ENCODE results near the gene DDA1. TPM values are rescaled to one million over a fixed set of nuclear protein-coding genes. Genes with fewer than 3 reads are reported as not detected.
"Not testable (repeated sequence)": the region's sequence is repeated elsewhere in the genome, so short reads cannot be mapped to it uniquely, and the experiment has no call there.

The DDA1 gene
- total RNA-seq, 1 experiment from 2014 or later, result 24.6 TPM

DNA sequence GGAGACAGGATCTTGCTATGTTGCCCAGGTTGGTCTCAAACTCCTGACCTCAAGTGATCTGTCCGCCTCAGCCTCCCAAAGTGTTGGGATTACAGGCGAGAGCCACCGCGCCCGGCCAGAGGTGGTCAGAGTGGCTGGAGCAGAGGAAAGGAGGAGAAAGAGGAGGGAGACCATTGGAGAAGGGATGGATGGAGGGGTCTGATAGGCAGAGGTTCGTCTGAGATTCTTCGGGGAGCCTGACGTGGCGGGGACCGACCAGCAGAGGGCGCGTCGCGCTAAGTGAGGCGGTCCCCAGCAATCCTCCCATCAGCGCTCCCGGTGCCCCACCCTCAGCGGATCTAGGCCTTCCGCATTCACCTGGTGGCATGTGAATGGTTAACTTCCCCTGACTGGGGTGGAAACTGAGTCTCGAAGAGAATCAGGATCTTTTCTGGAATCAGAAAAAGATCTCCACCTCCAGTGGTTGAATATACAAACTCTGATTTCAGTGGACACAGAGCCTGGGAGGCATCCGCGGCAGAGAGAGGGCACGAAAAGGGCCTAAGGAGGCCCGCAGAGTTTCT lies 36.8 kb downstream of the DDA1 start:
- peak; percentile 79 for DNase-seq (ENCODE audit: low spot score)

DNA sequence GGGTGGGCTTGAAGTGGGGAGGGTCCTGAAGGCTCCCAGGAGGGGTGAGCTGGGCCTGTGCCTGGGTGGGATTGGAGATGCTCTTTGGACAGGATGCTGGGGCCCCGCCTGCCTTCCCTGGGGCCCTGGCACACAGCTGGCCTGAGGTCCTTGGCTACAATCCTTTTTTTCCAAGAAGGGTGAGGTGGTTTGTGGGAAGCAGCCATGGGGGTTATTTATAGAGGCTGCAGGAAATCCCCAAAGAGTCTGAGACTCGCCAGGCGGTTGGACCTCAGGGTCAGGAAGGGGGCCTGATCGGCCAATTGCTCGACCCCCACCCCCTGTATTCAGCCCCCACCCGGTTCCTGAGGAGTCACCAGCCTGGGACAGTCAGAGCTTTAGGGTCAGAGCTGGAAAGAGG lies 38.0 kb downstream of the DDA1 start:
- DNase-seq (ENCODE audit: low spot score), result no peak

DNA sequence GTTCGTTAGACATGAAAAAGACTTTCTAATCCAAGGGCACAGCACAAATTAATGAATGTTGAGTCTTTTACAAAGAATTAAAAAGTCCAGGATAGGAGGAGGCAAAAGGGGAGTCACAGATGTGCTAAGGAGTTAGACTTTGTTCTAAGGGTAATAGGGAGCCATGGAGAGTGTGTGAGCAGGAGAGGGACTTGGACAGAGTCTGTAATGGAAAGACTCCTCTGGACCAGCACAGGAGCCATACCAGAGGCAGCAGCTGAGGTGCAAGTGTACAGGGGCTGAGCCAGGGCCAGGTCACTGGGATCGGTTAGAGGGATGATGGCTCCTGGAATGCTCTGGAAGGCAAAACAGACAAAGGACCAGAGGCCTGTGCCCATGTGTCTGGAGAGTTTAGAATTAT lies 38.5 kb downstream of the DDA1 start:
- no peak for DNase-seq (ENCODE audit: low spot score)

DNA sequence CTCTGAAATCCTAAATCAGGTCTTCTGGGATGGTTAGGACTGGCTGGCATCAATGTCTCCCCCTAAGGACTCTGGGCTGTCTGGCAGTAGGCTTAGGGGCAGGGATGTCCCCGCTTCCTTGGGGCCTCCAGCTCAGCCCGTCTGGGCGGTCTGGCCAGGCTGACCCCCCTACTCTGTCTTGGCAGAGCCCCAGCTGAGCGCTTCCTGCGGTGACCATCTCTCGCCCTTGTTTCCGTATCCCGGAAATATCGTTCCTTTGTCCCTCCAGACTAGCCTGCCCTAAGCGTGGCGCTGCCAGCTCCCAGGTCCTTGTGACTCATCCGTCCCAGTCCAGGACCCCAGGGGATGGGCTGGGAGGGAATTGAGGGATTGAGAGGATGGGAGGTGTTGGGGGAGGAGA lies 39.3 kb downstream of the DDA1 start:
- DNase-seq (ENCODE audit: low spot score), result no peak

DNA sequence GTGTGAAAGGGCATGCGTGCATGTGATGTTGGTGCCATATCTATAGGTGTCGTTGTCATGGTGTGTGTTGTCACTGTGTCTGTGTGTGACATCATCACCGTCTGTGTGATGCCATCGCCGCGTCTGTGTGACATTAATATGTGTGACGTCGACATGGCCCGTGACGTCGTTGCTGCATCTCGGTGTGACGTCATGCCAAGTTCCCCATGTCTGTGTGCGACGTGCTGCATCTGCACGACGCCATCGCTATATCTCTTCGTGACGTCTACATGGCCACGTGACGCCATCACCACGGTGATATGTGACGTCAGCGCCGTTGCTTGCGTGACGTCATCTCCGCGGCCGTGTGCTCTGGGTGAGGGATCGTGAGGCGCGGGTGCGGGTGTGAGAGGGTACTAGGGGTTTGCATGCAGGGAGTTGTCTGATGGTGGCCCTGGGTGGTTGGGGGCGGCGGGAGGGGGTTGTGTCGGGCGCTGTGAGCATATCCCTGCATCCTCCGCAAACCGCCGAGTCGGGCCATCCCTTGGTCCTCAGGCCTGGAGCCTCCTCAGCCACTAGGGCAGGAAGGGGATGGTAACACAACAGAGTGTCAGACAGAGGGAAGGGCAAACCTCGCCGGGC lies 42.6 kb downstream of the DDA1 start:
- no peak for DNase-seq (ENCODE audit: low spot score)

DNA sequence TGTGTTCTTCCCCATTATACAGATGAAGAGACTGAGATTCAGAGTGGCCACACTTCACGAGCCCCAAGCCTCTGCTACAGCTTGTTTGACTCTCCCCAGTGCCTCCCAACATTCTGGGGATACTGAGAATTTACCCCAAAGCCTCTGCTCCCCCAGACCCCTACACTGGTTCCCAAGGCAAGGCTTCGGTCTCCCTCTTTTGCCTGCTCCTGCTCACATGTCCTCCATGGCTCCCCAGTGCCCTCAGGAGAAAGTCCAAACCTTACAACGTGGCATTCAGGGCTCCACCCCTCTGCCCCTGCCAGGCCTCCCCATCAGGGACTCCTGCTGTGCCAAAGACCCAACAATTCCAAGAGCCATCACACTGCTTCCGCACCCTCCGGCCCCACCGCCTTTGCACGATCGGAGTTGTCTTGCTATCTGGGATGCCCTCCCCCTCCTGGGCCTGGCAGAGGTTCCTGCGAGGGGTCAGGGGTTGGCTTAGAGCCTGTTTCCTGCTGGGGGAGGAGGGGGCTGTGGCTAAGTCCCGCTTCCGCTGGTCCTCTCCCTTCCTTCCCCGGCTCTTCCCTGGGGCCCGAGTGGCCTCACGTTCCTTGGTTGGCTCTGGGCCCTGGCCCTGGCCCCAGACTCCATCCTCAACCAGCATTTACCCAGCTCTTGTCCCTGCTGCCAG lies 43.4 kb downstream of the DDA1 start:
- DNase-seq (ENCODE audit: low spot score), result no peak

DNA sequence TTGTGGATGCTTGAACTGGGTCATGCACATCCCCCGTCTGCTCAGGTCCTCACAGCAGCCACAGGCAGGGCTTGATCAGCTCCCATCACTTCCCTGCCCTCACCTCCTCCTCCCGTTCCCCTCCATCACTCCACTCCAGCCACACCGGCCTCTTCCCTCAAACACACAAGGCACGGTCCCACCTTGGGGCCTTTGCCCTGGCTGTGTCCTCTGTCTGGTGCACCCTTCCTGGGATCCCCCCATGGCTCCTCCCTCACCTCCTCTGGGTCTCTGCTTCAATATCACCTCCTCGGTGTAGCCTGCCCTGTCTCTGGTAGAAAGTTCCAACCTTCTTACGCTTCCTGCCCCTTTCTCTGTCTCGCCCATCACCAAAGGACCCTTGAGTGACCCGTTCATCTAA lies 44.0 kb downstream of the DDA1 start:
- no peak for DNase-seq (ENCODE audit: low spot score)

DNA sequence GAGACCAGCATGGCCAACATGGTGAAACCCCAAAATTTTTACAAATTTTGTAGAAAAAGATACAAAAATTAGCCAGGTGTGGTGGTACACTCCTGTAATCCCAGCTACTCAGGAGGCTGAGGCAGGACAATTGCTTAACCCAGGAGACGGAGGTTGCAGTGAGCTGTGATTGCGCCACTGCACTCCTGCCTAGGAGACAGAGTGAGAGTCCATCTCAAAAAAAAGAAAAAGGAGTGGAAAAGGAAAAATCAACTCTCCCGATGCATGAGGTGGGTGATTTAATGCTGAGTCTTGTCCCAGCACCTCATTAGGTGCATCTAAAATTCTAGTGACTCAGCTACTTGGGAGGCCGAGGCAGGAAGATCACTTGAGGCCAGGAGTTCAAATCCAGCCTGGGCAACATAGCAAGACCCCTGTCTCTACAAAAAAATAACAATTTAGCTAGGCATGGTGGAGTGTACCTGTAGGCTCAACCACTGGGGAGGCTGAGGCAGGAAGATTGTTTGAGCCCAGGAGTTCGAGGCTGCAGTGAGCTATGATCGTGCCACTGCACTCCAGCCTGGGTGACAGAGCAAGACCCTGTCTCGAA lies 47.8 kb downstream of the DDA1 start:
- no peak for DNase-seq (ENCODE audit: low spot score)

DNA sequence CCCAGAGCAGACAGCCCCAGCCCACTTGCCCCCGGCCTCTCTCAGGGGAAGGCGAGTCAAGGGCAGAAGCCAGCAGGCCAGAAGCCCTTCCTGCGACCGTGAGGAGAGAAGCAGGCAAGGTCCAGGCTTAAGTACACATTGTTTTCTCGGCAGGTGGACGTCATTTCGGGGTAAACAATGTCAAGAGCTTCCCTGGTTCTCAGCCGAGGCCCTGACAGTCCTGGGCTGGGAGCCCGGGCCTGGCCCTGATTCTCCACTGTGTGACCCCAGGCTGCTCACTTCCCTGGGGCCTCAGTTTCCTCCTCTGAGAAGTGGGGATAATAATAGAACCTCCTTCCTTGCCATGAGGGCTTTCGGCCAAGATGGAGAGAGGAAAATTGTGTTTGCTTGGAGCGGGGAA lies 48.4 kb downstream of the DDA1 start:
- no peak for DNase-seq (ENCODE audit: low spot score)

DNA sequence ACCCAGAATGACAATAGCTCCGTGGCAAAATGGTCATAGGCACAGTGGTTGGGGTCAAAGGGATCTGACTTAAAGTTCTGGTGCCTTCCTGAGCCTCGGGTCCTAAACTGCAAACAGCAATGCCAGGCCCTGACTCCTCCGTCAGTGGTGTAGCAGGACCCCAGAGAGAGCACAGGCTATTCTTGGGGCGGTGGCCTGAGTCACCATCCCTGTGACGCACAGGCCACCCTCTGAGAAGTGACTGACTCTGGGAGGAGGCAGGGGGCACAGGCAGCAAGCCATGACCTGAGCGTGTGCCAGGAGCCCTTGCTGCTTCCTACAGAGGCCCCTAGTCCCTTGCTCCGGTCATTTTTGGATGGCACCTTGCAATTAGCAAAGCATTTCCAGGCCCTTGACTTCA lies 49.0 kb downstream of the DDA1 start:
- no peak for DNase-seq (ENCODE audit: low spot score)

DNA sequence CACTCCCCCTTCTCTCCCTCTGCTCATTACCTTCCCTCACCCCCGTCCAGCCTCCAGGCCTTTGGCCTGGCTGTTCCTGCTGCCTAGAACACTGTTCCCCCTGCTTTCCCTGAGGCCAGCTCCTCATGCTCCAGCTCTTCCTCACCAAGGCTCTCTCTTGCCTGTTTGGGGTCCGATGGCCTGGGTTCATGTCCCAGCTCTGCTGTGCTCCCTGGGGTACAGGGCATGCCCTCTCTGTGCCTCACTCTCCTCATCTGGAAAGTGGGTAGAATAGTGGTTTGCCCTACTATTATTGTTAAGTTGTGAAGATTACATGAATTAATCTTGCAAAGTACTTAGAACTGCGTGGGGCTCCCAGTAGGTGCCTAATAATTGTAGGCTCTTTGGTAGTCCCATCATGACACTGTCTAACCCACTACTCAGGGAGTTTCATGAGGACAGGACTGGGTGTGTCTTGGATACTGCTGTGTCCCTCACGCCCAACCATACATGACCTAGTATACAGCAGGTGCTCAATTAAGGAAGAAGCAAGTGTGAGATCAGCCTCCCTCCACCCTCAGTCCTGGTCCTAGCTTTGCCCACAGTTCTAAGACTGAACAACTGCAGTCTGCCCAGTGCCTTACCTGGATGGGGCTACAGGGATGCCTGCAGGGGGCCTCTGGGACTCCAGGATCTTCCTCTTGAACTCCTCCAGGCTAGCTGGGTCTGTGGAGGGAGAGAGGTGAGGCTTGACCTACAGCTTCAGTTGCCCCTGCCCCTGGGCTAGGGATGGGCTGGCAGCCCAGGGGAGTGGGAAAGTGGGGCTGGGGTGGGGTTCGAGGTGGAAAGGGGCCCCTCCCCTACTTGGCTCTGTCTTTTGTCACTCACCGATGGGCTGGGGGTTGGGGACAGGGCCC lies 50.8 kb downstream of the DDA1 start:
- DNase-seq (ENCODE audit: low spot score), result no peak

DNA sequence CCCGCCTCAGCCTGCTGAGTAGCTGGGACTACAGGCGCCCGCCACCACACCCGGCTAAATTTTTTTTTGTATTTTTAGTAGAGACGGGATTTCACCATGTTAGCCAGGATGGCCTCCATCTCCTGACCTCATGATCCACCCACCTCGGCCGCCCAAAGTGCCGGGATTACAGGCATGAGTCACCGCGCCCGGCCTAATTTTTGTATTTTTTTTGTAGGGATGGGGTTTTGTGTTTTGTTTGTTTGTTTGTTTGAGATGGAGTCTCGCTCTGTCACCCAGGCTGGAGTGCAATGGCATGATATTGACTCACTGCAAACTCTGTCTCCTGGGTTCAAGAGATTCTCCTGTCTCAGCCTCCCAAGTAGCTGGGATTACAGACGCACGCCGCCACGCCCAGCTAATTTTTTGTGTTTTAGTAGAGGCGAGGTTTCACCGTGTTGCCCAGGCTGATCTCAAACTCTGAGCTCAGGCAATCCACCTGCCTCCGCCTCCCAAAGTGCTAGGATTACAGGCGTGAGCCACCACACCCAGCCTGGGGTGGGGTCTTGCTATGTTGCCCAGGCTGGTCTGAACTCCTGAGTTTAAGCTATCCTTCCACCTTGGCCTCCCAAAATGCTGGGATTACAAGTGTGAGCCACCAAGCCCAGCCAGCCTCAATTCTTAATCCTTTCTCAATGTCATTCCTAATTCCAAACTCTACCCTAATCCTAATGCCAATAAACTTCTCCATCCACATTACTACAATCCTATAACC lies 54.7 kb downstream of the DDA1 start:
- not testable (repeated sequence) for DNase-seq (ENCODE audit: low spot score)

DNA sequence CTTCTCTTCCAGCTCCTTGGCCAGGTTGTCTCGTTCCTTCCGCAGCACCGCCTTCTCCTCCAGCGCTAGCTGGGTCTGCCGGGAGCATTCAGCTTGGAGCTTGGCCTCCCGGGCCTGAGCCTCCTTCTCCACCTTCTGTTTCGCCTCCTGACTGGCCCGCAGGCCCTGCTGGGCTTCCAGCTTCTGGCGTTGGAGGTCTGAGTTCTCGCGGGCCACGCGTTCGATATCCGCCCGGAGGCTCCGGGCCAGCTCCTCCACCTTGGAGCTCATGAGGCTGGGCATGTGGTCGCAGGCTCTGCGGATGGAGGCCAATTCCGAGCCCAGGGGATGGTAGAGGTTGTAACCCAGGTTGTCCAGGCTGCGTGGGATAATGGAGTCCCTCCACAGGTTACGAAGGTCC lies 56.0 kb downstream of the DDA1 start:
- no peak for DNase-seq (ENCODE audit: low spot score)

DNA sequence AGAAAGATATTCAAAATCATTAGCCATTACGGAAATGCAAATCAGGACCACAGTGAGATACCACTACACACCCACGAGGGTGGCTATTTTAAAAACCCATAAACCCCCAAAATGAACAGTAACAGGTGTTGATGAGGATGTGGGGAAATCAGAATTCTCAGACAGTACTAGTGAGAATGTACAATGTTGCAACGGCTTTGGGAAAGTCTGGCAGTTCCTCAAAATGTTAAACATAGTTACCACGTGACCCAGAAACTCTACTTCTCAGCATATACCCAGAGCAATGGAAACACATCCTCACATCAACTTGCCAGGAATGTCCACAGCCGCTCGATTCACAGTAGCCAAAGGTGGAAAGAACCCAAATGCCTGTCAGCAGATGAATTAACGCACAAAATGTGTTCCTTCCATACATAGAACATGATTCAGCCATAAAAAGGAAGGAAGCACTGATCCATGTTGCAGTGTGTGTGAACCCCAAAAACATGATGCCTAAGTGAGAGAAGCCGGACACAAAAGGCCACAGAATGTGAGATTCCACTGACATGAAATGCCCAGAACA lies 60.7 kb downstream of the DDA1 start:
- DNase-seq (ENCODE audit: low spot score), result no peak

Other genes with a start within 250 kb of the DDA1 start
- gene HAUS8, start 234.1 kb upstream of the DDA1 start, total RNA-seq (2014; rRNA removed; shearing (Covaris generic)), result 9.1 and 11.7 TPM in 2 replicates
- gene MYO9B, start 233.8 kb upstream of the DDA1 start, total RNA-seq (2014; rRNA removed; shearing (Covaris generic)), result 63.4 and 67.9 TPM in 2 replicates
- gene USE1, start 94.2 kb upstream of the DDA1 start, total RNA-seq (2014; rRNA removed; shearing (Covaris generic)), result 27.6 and 29.1 TPM in 2 replicates
- gene OCEL1, start 83.3 kb upstream of the DDA1 start, total RNA-seq (2014; rRNA removed; shearing (Covaris generic)), result 2.6 and 8.7 TPM in 2 replicates
- 265 and 297 TPM in 2 replicates for gene NR2F6, start 63.6 kb upstream of the DDA1 start, total RNA-seq (2014; rRNA removed; shearing (Covaris generic))
- 0.08 TPM in 1 of 2 replicates, not detected in the other for gene USHBP1, start 44.8 kb upstream of the DDA1 start, total RNA-seq (2014; rRNA removed; shearing (Covaris generic))
- gene BABAM1, start 42.1 kb upstream of the DDA1 start, total RNA-seq (2014; rRNA removed; shearing (Covaris generic)), result 79.8 and 98.6 TPM in 2 replicates
- 0.08 and 1.4 TPM in 2 replicates for gene ANKLE1, start 27.7 kb upstream of the DDA1 start, total RNA-seq (2014; rRNA removed; shearing (Covaris generic))
- 3.4 and 5.3 TPM in 2 replicates for gene ABHD8, start 6.1 kb upstream of the DDA1 start, total RNA-seq (2014; rRNA removed; shearing (Covaris generic))
- 94.6 and 106 TPM in 2 replicates for gene MRPL34, start 3.7 kb upstream of the DDA1 start, total RNA-seq (2014; rRNA removed; shearing (Covaris generic))
- gene ANO8, start 25.3 kb downstream of the DDA1 start, total RNA-seq (2014; rRNA removed; shearing (Covaris generic)), result 2.2 and 2.4 TPM in 2 replicates
- 40.0 and 64.4 TPM in 2 replicates for gene GTPBP3, start 28.0 kb downstream of the DDA1 start, total RNA-seq (2014; rRNA removed; shearing (Covaris generic))
- not detected in 2 replicates for gene PLVAP, start 67.8 kb downstream of the DDA1 start, total RNA-seq (2014; rRNA removed; shearing (Covaris generic))
- gene CCDC194, start 84.6 kb downstream of the DDA1 start, total RNA-seq (2014; rRNA removed; shearing (Covaris generic)), result 0.81 and 1.6 TPM in 2 replicates
- 134 and 172 TPM in 2 replicates for gene BST2, start 96.1 kb downstream of the DDA1 start, total RNA-seq (2014; rRNA removed; shearing (Covaris generic))
- gene MVB12A, start 110.5 kb downstream of the DDA1 start, total RNA-seq (2014; rRNA removed; shearing (Covaris generic)), result 59.0 and 77.0 TPM in 2 replicates
- gene TMEM221, start 139.1 kb downstream of the DDA1 start, total RNA-seq (2014; rRNA removed; shearing (Covaris generic)), result not detected in 2 replicates
- gene NXNL1, start 151.4 kb downstream of the DDA1 start, total RNA-seq (2014; rRNA removed; shearing (Covaris generic)), result not detected in 2 replicates
- gene SLC27A1, start 161.0 kb downstream of the DDA1 start, total RNA-seq (2014; rRNA removed; shearing (Covaris generic)), result 2.6 and 3.1 TPM in 2 replicates
- 75.7 and 90.9 TPM in 2 replicates for gene PGLS, start 202.1 kb downstream of the DDA1 start, total RNA-seq (2014; rRNA removed; shearing (Covaris generic))
- gene COLGALT1, start 246.1 kb downstream of the DDA1 start, total RNA-seq (2014; rRNA removed; shearing (Covaris generic)), result 76.2 and 88.5 TPM in 2 replicates